GM19193 (cell line): ENCODE measurements around the gene BTBD10.

Experiments
- POLR2A ChIP-seq: IDR thresholded peaks from 4 replicates; pipeline ENCODE4 v1.6.1; 2011; ENCODE audit not compliant: insufficient read depth, insufficient read length; ENCODE audit errors: extremely low read depth

Gene BTBD10

GRCh38 chr11:13462311-13462900, 616 bp downstream of the BTBD10 start:
- no peak for TF ChIP-seq POLR2A

GRCh38 chr11:13461291-13461690, 1.7 kb downstream of the BTBD10 start:
- TF ChIP-seq POLR2A: no peak

GRCh38 chr11:13450832-13451397, 12.1 kb downstream of the BTBD10 start:
- TF ChIP-seq POLR2A: no peak

GRCh38 chr11:13449522-13449921, 13.5 kb downstream of the BTBD10 start:
- no peak for TF ChIP-seq POLR2A

- TF ChIP-seq POLR2A: no peak
These were observed 14.1 kb downstream of the BTBD10 start for GRCh38 chr11:13448876-13449275.

- TF ChIP-seq POLR2A: no peak
These were observed 16.6 kb downstream of the BTBD10 start for GRCh38 chr11:13446444-13446843.

- no peak for TF ChIP-seq POLR2A
These were observed 17.4 kb downstream of the BTBD10 start for GRCh38 chr11:13445588-13445987.

GRCh38 chr11:13440100-13440855, 22.7 kb downstream of the BTBD10 start:
- no peak for TF ChIP-seq POLR2A

GRCh38 chr11:13438291-13438690, 24.7 kb downstream of the BTBD10 start:
- TF ChIP-seq POLR2A: no peak

GRCh38 chr11:13434247-13435205, 28.5 kb downstream of the BTBD10 start:
- no peak for TF ChIP-seq POLR2A

GRCh38 chr11:13433437-13433836, 29.6 kb downstream of the BTBD10 start:
- TF ChIP-seq POLR2A: no peak

GRCh38 chr11:13429836-13430235, 33.2 kb downstream of the BTBD10 start:
- TF ChIP-seq POLR2A: no peak

GRCh38 chr11:13429288-13429687, 33.7 kb downstream of the BTBD10 start:
- no peak for TF ChIP-seq POLR2A

GRCh38 chr11:13427440-13427839, 35.6 kb downstream of the BTBD10 start:
- TF ChIP-seq POLR2A: no peak

- no peak for TF ChIP-seq POLR2A
These were observed 39.6 kb downstream of the BTBD10 start for GRCh38 chr11:13423372-13423771.
